Suprapubic skin (tissue), 4 donors: ENCODE measurements around the gene PUSL1.

Experiments used
- POLR2A ChIP-seq, 2 donors: fragments of 450-650 bp; IDR thresholded peaks; one replicate each; pipeline ENCODE4 v1.6.1; 2017; ENCODE audit warnings: antibody characterized with exemption in 2 of 2, mild to moderate bottlenecking in 2 of 2, moderate library complexity in 2 of 2
- POLR2AphosphoS5 ChIP-seq, 3 donors: sonication (generic); formaldehyde crosslinking; IDR thresholded peaks; one replicate each; pipeline ENCODE4 v1.6.1; 2017; ENCODE audit warnings: antibody characterized with exemption in 3 of 3
- TF ChIP-seq, protein P1 (sequence below), 2 donors: fragments of 200-600 bp in 1 of 2; fragments of 450-650 bp in 1 of 2; sonication (generic) in 1 of 2; IDR thresholded peaks; one replicate each; pipeline ENCODE4 v1.5.1; 2016 to 2019; ENCODE audit warnings: antibody characterized with exemption in 2 of 2, mild to moderate bottlenecking in 1 of 2, moderate library complexity in 1 of 2

DNA sequence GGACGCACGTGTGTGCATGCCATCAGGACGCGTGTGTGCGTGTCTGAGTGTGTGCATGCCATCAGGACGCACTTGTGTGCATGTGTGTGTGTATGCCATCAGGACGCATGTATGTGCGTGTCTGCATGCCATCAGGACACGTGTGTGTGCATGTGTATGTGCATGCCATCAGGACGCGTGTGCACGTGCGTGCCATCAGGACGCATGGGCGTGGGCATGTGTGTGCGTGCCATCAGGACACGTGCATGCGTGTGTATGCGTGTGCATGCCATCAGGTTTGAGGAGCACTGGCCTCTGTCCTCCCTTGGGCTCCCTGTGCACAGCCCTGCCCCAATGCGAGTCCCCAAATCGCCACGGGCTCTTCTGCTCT is 49.3 kb upstream of the PUSL1 start:
- TF ChIP-seq, protein P1, sequence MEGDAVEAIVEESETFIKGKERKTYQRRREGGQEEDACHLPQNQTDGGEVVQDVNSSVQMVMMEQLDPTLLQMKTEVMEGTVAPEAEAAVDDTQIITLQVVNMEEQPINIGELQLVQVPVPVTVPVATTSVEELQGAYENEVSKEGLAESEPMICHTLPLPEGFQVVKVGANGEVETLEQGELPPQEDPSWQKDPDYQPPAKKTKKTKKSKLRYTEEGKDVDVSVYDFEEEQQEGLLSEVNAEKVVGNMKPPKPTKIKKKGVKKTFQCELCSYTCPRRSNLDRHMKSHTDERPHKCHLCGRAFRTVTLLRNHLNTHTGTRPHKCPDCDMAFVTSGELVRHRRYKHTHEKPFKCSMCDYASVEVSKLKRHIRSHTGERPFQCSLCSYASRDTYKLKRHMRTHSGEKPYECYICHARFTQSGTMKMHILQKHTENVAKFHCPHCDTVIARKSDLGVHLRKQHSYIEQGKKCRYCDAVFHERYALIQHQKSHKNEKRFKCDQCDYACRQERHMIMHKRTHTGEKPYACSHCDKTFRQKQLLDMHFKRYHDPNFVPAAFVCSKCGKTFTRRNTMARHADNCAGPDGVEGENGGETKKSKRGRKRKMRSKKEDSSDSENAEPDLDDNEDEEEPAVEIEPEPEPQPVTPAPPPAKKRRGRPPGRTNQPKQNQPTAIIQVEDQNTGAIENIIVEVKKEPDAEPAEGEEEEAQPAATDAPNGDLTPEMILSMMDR (IDR thresholded peaks at IDR 0.05) = no peak
- TF ChIP-seq POLR2A (IDR thresholded peaks at IDR 0.05) = no peak
- TF ChIP-seq POLR2AphosphoS5 (IDR thresholded peaks at IDR 0.05) = no peak
